ENCODE data around the gene ADSL. TPM values are rescaled to one million over a fixed set of nuclear protein-coding genes. Genes with fewer than 3 reads are reported as not detected.

The ADSL gene
- total RNA-seq, 2 donors from 2014 or later: 56.6 to 68.8 TPM

GRCh38 chr22:40408718-40409612 is 62.7 kb downstream of the ADSL start:
- Histone ChIP-seq H3K36me3 (peaks cover 47% of the 10 kb centered on the region), H3K27me3 (replicated peaks; ENCODE audit: insufficient read depth) (no peaks in the 10 kb centered on the region), H3K27ac (no peak overlapping the region), H3K4me1 (ENCODE audit: control insufficient read depth in 1 of 2, low read depth in 2 of 2) (no peaks in the 10 kb centered on the region), H3K9me3 (no peaks in the 10 kb centered on the region), H3K4me3 (no peak overlapping the region)
- ATAC-seq (ENCODE audit: insufficient number of reproducible peaks, low FRiP score, low read depth): no peak
- no peak for DNase-seq (ENCODE audit: low spot score)
- TF ChIP-seq CTCF (IDR thresholded peaks at IDR 0.05): no peak

- H3K9me3 ChIP-seq: no peaks in the 10 kb centered on the region
- peaks cover 0 to 2% of the 10 kb centered on the region in 2 donors for H3K4me1 ChIP-seq (ENCODE audit: control insufficient read depth in 1 of 2, low read depth in 2 of 2)
- no peaks in the 10 kb centered on the region for H3K27me3 ChIP-seq (replicated peaks; ENCODE audit: insufficient read depth)
- TF ChIP-seq CTCF (IDR thresholded peaks at IDR 0.05): no peak
- DNase-seq (ENCODE audit: low spot score): no peak
- H3K4me3 ChIP-seq: no peak overlapping the region
- H3K27ac ChIP-seq: no peak overlapping the region
- ATAC-seq (ENCODE audit: insufficient number of reproducible peaks, low FRiP score, low read depth): no peak
- H3K36me3 ChIP-seq: peaks cover 47% of the 10 kb centered on the region
Measured at GRCh38 chr22:40409613-40410113, 63.4 kb downstream of the ADSL start.

- H3K27ac ChIP-seq: no peak overlapping the region
Measured at GRCh38 chr22:40410272-40410671, 64.0 kb downstream of the ADSL start.

GRCh38 chr22:40410731-40411505 is 64.6 kb downstream of the ADSL start:
- no peak for TF ChIP-seq CTCF (IDR thresholded peaks at IDR 0.05)
- Histone ChIP-seq H3K4me1 (ENCODE audit: control insufficient read depth in 1 of 2, low read depth in 2 of 2) (peaks cover 0 to 5% of the 10 kb centered on the region in 2 donors), H3K36me3 (peaks cover 42% of the 10 kb centered on the region), H3K27ac (no peak overlapping the region), H3K27me3 (replicated peaks; ENCODE audit: insufficient read depth) (no peaks in the 10 kb centered on the region), H3K4me3 (no peak overlapping the region), H3K9me3 (no peaks in the 10 kb centered on the region)
- ATAC-seq (ENCODE audit: insufficient number of reproducible peaks, low FRiP score, low read depth) (no peak), DNase-seq (ENCODE audit: low spot score) (no peak)

More at GRCh38 chr22:40410272-40410671, 64.0 kb downstream of the ADSL start:
- no peak overlapping the region for H3K4me3 ChIP-seq
- H3K4me1 ChIP-seq (ENCODE audit: control insufficient read depth in 1 of 2, low read depth in 2 of 2): peaks cover 0 to 5% of the 10 kb centered on the region in 2 donors
- DNase-seq (ENCODE audit: low spot score) (no peak), ATAC-seq (ENCODE audit: insufficient number of reproducible peaks, low FRiP score, low read depth) (no peak)
- H3K9me3 ChIP-seq: no peaks in the 10 kb centered on the region
- TF ChIP-seq CTCF (IDR thresholded peaks at IDR 0.05): no peak
- no peaks in the 10 kb centered on the region for H3K27me3 ChIP-seq (replicated peaks; ENCODE audit: insufficient read depth)
- peaks cover 44% of the 10 kb centered on the region for H3K36me3 ChIP-seq

GRCh38 chr22:40411506-40411861 is 65.2 kb downstream of the ADSL start:
- Histone ChIP-seq H3K9me3 (no peaks in the 10 kb centered on the region), H3K27ac (no peak overlapping the region), H3K4me1 (ENCODE audit: control insufficient read depth in 1 of 2, low read depth in 2 of 2) (peaks cover 0 to 5% of the 10 kb centered on the region in 2 donors), H3K4me3 (no peak overlapping the region), H3K27me3 (replicated peaks; ENCODE audit: insufficient read depth) (no peaks in the 10 kb centered on the region), H3K36me3 (peaks cover 44% of the 10 kb centered on the region)
- TF ChIP-seq CTCF (IDR thresholded peaks at IDR 0.05): no peak
- ATAC-seq (ENCODE audit: insufficient number of reproducible peaks, low FRiP score, low read depth) (no peak), DNase-seq (ENCODE audit: low spot score) (no peak)
